ENCODE data around the gene GPR158.

DNA sequence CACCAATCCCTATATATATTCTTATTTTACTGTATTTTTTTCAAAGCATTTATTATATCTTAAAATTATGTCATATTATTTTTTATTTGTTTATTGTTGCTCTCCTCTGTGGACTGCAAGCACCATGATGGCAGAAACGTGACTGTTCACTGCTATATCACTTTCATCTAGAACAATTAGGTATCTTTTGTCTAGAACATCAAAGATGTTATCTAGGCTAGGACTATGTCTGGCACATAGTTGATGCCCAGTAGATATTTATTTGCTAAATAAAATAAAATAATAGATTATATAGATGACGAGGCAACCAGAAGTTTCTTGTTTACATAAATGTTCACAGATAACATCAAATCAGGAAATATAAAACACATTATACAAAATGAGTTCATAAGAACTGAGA lies 12.4 kb upstream of the GPR158 start:
- TF ChIP-seq, protein P1, sequence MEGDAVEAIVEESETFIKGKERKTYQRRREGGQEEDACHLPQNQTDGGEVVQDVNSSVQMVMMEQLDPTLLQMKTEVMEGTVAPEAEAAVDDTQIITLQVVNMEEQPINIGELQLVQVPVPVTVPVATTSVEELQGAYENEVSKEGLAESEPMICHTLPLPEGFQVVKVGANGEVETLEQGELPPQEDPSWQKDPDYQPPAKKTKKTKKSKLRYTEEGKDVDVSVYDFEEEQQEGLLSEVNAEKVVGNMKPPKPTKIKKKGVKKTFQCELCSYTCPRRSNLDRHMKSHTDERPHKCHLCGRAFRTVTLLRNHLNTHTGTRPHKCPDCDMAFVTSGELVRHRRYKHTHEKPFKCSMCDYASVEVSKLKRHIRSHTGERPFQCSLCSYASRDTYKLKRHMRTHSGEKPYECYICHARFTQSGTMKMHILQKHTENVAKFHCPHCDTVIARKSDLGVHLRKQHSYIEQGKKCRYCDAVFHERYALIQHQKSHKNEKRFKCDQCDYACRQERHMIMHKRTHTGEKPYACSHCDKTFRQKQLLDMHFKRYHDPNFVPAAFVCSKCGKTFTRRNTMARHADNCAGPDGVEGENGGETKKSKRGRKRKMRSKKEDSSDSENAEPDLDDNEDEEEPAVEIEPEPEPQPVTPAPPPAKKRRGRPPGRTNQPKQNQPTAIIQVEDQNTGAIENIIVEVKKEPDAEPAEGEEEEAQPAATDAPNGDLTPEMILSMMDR (IDR thresholded peaks at IDR 0.05) = no peak
- no peak for TF ChIP-seq POLR2A (IDR thresholded peaks at IDR 0.05)
- no peak for TF ChIP-seq POLR2AphosphoS5 (IDR thresholded peaks at IDR 0.05)
